ENCODE data around the gene C1QTNF6. TPM values are rescaled to one million over a fixed set of nuclear protein-coding genes. Genes with fewer than 3 reads are reported as not detected.
A peak's percentile ranks its signal among the peaks of the same experiment; 100 is the strongest.

Gene C1QTNF6
- total RNA-seq, 1 donor, result 11.9 TPM

- peaks cover 12% of the 10 kb centered on the region for H3K27me3 ChIP-seq (ENCODE audit: insufficient read depth, low read length)
- TF ChIP-seq CTCF (IDR thresholded peaks at IDR 0.05; ENCODE audit: extremely low read depth, low read depth, low read length), result no peak
- H3K36me3 ChIP-seq (ENCODE audit: insufficient read depth, low read length), result no peaks in the 10 kb centered on the region
- H4K20me1 ChIP-seq (ENCODE audit: insufficient read depth, low read length), result no peaks in the 10 kb centered on the region
- no peak overlapping the region for H3K4me3 ChIP-seq (ENCODE audit: insufficient read depth, low read length)
- H3K4me2 ChIP-seq (ENCODE audit: insufficient read depth, low read length), result no peak overlapping the region
- no peaks in the 10 kb centered on the region for H3K4me1 ChIP-seq (ENCODE audit: insufficient read depth, low read length)
- peak; percentile 74 for DNase-seq (ENCODE audit: insufficient read length, low spot score, missing footprints)
- H3K9me3 ChIP-seq (ENCODE audit: low read depth, low read length), result no peaks in the 10 kb centered on the region
- H3K79me2 ChIP-seq (ENCODE audit: insufficient read depth, low read length), result no peaks in the 10 kb centered on the region
- no peak overlapping the region for H2AFZ ChIP-seq (ENCODE audit: low read length)
- no peak overlapping the region for H3K27ac ChIP-seq (ENCODE audit: low read depth, low read length)
Measured at GRCh38 chr22:37141971-37142370, 46.1 kb downstream of the C1QTNF6 start.

DNA sequence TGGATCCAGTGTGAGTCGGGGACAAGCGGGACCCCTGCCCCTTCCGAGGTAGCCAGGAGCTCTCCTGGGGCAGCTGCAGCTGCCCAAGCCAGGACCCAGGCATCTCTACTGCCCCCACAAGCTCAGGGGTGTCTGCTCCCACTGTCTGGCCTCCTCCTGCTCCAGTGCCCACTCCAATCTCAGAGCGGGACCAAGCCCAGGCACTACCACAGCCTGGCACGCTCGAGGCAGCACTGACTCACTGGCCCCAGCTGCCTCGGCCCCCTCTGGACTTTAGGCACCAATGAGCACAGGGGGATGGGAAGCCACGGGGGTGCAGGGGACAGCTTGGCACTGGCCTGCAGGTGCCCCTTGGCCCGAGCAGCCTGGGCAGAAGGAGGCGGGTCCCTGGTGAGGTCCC lies 46.6 kb downstream of the C1QTNF6 start:
- Histone ChIP-seq H3K4me3 (ENCODE audit: insufficient read depth, low read length) (no peak overlapping the region), H3K27me3 (ENCODE audit: insufficient read depth, low read length) (peaks cover 10% of the 10 kb centered on the region), H3K27ac (ENCODE audit: low read depth, low read length) (no peak overlapping the region)

DNA sequence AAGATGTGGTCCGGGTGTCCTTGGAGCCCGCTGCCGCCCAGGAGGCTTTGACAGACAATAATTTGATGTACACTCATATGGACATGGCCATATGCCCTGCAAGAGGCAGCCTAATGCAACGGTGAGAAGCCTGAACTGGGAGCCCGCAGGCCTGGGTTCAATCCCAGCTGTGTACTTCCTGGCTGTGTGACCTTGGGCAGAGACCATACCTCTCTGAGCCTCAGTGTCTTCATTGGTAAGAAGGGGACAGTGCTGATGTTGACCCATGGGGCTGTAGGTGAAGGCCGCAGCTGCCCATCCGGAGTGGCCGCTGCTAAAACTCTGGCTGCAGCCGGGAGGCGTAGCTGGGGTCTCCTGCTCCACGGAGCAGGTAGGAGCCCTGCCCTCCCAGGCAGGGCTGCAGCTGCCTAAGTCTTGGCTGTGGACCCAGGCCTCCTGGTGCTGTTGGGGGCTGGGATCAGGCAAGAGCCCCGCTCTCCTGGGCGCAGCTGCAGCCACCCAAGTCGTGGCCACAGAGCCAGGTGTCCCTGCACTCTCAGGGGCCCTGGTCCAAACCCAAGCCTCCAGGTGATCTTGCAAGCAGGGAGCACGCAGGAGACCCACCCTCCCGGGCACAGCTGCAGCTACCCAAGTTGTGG lies 47.2 kb downstream of the C1QTNF6 start:
- no peaks in the 10 kb centered on the region for H3K4me1 ChIP-seq (ENCODE audit: insufficient read depth, low read length)
- no peak overlapping the region for H3K4me2 ChIP-seq (ENCODE audit: insufficient read depth, low read length)
- no peak overlapping the region for H2AFZ ChIP-seq (ENCODE audit: low read length)
- H3K4me3 ChIP-seq (ENCODE audit: insufficient read depth, low read length), result no peak overlapping the region
- H3K27ac ChIP-seq (ENCODE audit: low read depth, low read length), result no peak overlapping the region
- no peaks in the 10 kb centered on the region for H3K79me2 ChIP-seq (ENCODE audit: insufficient read depth, low read length)
- no peaks in the 10 kb centered on the region for H3K36me3 ChIP-seq (ENCODE audit: insufficient read depth, low read length)
- DNase-seq (ENCODE audit: insufficient read length, low spot score, missing footprints), result peak; percentile 44
- peaks cover 7% of the 10 kb centered on the region for H3K27me3 ChIP-seq (ENCODE audit: insufficient read depth, low read length)
- no peak for TF ChIP-seq CTCF (IDR thresholded peaks at IDR 0.05; ENCODE audit: extremely low read depth, low read depth, low read length)
- H4K20me1 ChIP-seq (ENCODE audit: insufficient read depth, low read length), result no peaks in the 10 kb centered on the region
- no peaks in the 10 kb centered on the region for H3K9me3 ChIP-seq (ENCODE audit: low read depth, low read length)

More for the DNA sequence above, 46.6 kb downstream of the C1QTNF6 start:
- H3K4me2 ChIP-seq (ENCODE audit: insufficient read depth, low read length), result no peak overlapping the region
- H4K20me1 ChIP-seq (ENCODE audit: insufficient read depth, low read length), result no peaks in the 10 kb centered on the region
- no peaks in the 10 kb centered on the region for H3K79me2 ChIP-seq (ENCODE audit: insufficient read depth, low read length)
- no peak for TF ChIP-seq CTCF (IDR thresholded peaks at IDR 0.05; ENCODE audit: extremely low read depth, low read depth, low read length)
- peak; percentile 73 for DNase-seq (ENCODE audit: insufficient read length, low spot score, missing footprints)
- H2AFZ ChIP-seq (ENCODE audit: low read length), result no peak overlapping the region
- no peaks in the 10 kb centered on the region for H3K36me3 ChIP-seq (ENCODE audit: insufficient read depth, low read length)
- H3K9me3 ChIP-seq (ENCODE audit: low read depth, low read length), result no peaks in the 10 kb centered on the region
- H3K4me1 ChIP-seq (ENCODE audit: insufficient read depth, low read length), result no peaks in the 10 kb centered on the region

DNA sequence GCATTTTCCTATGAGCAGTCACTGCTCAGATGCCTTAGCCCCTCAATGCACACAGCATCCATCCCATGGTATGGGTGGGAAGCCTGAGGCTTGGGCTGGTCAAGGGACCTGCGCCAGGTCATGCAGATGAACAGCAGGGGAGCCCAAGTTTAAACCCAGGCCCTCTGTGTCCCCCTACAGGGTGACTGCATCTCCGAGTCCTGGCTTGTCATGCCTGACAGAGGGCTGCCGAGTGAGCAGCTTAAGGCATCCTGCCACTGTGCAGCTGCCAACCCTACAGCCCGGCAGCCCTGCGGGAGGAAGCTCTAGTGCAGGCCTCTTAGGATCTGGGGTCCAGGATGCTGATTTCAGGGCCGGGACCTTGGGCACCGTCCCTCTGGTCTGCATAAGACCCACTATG lies 48.3 kb downstream of the C1QTNF6 start:
- DNase-seq (ENCODE audit: insufficient read length, low spot score, missing footprints), result peak; percentile 70
- Histone ChIP-seq H3K27me3 (ENCODE audit: insufficient read depth, low read length) (no peaks in the 10 kb centered on the region), H4K20me1 (ENCODE audit: insufficient read depth, low read length) (no peaks in the 10 kb centered on the region), H3K36me3 (ENCODE audit: insufficient read depth, low read length) (no peaks in the 10 kb centered on the region), H3K79me2 (ENCODE audit: insufficient read depth, low read length) (no peaks in the 10 kb centered on the region), H3K27ac (ENCODE audit: low read depth, low read length) (no peak overlapping the region), H3K4me2 (ENCODE audit: insufficient read depth, low read length) (no peak overlapping the region), H3K4me1 (ENCODE audit: insufficient read depth, low read length) (no peaks in the 10 kb centered on the region), H3K9me3 (ENCODE audit: low read depth, low read length) (no peaks in the 10 kb centered on the region), H2AFZ (ENCODE audit: low read length) (no peak overlapping the region), H3K4me3 (ENCODE audit: insufficient read depth, low read length) (no peak overlapping the region)
- TF ChIP-seq CTCF (IDR thresholded peaks at IDR 0.05; ENCODE audit: extremely low read depth, low read depth, low read length), result no peak
